Activated T-helper 1 cell treated with anti-CD3 and anti-CD28 coated beads, Interleukin-2, amount 50 U/mL, for 16 hours (primary cell): ENCODE data around the gene ATOX1.
"Not testable (repeated sequence)": the region's sequence is repeated elsewhere in the genome, so short reads cannot be mapped to it uniquely, and the experiment has no call there.

Source experiments
- DNase-seq, 2 donors: peaks; one replicate each; pipeline ENCODE4 v3.0.0-alpha.2; 2020; ENCODE audit warnings: low read depth in 1 of 2, low spot score in 1 of 2

ATOX1 gene

GRCh38 chr5:151758430-151759241, at the start of gene ATOX1:
Gene ATOX1 (minus strand): TSS chr5:151758631. CDS start chr5:151758551, 80 bp downstream.
- peak; percentile 78 to 87 for DNase-seq

- no peak for DNase-seq
Observed at GRCh38 chr5:151805414-151806223, 47.2 kb upstream of the ATOX1 start.

- no peak for DNase-seq
Observed at GRCh38 chr5:151800532-151800931, 42.1 kb upstream of the ATOX1 start.

- no peak for DNase-seq
Observed at GRCh38 chr5:151799407-151799806, 41.0 kb upstream of the ATOX1 start.

- no peak for DNase-seq
Observed at GRCh38 chr5:151798674-151799073, 40.2 kb upstream of the ATOX1 start.

- no peak for DNase-seq
Observed at GRCh38 chr5:151795426-151795825, 37.0 kb upstream of the ATOX1 start.

- DNase-seq: no peak
Observed at GRCh38 chr5:151793358-151793757, 34.9 kb upstream of the ATOX1 start.

- no peak for DNase-seq
Observed at GRCh38 chr5:151787817-151788216, 29.4 kb upstream of the ATOX1 start.

- no peak for DNase-seq
Observed at GRCh38 chr5:151786468-151786867, 28.0 kb upstream of the ATOX1 start.

GRCh38 chr5:151784141-151784540, 25.7 kb upstream of the ATOX1 start:
- DNase-seq: no peak

- DNase-seq: not testable (repeated sequence)
Observed at GRCh38 chr5:151783664-151784063, 25.2 kb upstream of the ATOX1 start.

- no peak for DNase-seq
Observed at GRCh38 chr5:151781201-151781600, 22.8 kb upstream of the ATOX1 start.

GRCh38 chr5:151780348-151780747, 21.9 kb upstream of the ATOX1 start:
- no peak for DNase-seq

GRCh38 chr5:151779531-151780125, 21.2 kb upstream of the ATOX1 start:
- no peak for DNase-seq

GRCh38 chr5:151775025-151775606, 16.7 kb upstream of the ATOX1 start:
- no peak for DNase-seq

- DNase-seq: no peak
Observed at GRCh38 chr5:151773951-151774350, 15.5 kb upstream of the ATOX1 start.

GRCh38 chr5:151772846-151773561, 14.6 kb upstream of the ATOX1 start:
- no peak for DNase-seq

GRCh38 chr5:151772029-151772845, 13.8 kb upstream of the ATOX1 start:
- DNase-seq: peak; percentile 13 to 17

GRCh38 chr5:151771259-151772028, 13.0 kb upstream of the ATOX1 start, which contains the start of gene G3BP1:
Gene G3BP1 (plus strand): TSS chr5:151771954. CDS start chr5:151786621, 14,667 bp downstream.
- DNase-seq: peak; percentile 97 to 98
